Activated T-helper 9 cell treated with anti-CD3 and anti-CD28 coated beads, Interleukin-2, amount 50 U/mL, for 16 hours (primary cell): Measurements from ENCODE around the gene TCTN1.
A peak's percentile ranks its signal among the peaks of the same experiment; 100 is the strongest.
"Not testable (repeated sequence)": the region's sequence is repeated elsewhere in the genome, so short reads cannot be mapped to it uniquely, and the experiment has no call there.

Experiments used
- DNase-seq: peaks from one replicate; pipeline ENCODE4 v3.0.0-alpha.2; 2020; ENCODE audit warnings: low read depth

The TCTN1 gene

DNA sequence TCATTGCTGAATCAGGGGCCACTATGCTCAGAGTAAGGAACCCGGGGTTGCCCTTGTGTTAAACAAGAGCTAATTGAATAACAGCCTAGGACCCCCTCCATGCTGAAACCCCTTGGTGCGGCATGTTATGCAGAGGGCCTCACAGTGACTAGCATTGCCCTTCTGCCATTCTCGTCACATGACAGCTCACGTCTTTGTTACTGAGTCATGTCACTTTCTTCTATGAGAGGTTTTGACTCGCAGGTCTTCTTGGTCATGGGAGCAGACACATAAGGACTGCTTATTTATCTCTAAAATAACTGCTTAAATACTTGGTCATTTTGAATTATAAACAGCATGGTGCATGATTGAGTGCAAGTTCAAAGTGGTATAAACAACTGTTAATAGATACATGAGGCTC, 24.9 kb downstream of the TCTN1 start:
- DNase-seq: no peak

DNA sequence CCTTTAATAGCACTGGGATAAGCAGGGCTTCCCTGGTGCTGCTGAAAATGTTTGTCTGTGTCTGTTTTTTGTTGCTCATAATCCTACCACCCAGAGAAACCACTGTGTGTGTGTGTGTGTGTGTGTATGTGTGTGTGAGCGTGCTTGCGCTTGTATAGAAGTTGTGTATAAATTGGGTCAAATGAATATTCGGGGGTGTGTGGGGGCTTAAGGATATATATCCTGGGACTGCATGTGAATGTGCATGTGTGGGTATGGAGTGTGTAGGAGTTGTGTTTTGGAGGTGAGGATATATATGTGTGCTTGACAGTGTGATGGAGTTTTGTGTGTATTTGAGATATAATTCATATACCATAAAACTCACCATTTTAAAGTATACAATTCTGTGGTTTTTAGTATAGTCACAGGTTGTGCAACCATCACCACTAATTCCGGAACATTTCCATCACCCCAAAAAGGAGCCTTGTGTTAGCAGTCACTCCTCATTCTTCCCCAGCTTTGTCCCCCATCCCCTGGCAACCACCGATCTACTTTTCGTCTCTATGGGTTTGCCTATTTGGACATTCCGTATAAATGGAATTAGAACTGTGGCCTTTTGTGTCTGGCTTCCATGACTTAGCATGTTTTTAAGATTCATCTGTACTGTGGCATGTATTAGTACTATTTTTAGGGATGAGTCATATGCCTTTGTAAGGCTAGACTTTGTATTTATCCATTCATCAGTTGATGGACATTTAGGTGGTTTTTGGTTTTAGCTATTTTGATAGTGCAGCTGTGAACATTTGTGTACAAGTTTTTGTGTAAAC, 25.6 kb downstream of the TCTN1 start:
- DNase-seq: no peak

DNA sequence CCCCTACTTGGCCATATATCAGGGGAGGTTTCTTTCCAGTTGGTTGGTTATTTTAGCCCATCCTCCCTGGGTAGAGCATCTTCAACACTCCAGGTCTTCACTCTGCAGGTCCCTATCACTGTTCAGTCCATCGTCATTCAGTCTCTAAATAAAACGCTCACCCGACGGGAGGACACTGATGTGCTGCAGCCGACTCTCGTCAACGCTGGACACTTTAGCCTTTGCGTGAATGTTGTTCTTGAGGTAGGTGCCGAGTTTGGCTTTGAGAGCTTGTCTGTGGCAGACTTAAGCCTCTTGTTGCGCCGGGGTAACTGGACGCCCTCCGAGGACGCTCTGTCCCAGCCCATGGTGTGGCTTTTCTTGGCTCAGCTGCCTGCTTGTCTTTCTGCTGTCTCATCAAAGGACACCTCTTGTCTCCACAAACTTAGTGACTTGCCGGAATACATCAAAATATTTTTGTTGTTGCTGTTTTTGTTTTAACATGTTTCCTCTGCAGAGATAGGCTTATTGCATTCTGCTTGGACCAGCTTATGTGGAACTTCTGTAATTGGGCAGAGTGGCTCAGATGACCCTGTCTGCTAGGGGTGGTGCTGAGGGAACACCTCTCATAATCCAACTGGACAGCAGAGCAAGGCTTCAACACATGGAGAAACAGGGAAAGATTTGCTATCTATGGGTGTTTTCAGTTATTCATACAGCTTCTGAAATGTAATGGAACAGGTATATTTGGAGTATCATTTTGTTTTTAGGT, 26.5 kb downstream of the TCTN1 start:
- no peak for DNase-seq

DNA sequence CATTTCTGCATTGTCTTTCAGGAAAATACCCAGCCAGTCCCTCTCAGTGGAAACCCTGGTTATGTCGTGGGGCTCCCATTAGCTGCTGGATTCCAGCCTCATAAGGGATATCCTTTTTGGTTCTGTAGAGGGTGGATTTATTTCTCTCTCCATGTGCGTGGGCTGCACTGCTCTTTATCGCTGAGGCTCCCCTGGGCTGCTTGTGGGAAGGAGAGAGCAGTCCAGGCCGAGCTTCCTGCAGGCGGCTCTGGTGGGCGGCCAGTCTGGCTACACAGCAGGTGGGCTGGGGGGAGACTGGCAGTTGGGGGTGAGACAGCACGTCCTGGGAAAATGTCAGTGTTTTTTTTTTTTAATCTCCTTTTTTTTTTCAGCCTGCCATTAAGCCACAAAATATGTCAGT, 27.6 kb downstream of the TCTN1 start:
- DNase-seq: no peak

DNA sequence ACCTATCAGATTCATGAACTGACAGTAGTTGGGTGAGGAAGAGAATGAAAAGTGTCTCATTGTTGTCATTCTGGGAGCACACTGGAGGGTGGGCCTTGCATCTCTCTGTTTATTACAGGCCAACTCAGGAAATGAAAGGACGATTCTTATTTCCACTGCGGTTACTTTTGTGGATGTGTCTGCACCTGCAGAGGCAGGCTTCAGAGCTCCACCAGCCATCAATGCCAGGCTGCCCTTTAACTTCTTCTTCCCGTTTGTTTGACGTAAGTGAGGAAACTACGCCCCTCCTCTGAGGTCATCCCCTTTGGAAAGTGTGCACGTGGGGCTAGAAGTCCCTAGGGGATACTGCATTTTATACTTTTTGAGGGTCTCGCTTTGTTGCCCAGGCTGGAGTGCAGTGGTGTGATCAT, 33.7 kb downstream of the TCTN1 start:
- no peak for DNase-seq

DNA sequence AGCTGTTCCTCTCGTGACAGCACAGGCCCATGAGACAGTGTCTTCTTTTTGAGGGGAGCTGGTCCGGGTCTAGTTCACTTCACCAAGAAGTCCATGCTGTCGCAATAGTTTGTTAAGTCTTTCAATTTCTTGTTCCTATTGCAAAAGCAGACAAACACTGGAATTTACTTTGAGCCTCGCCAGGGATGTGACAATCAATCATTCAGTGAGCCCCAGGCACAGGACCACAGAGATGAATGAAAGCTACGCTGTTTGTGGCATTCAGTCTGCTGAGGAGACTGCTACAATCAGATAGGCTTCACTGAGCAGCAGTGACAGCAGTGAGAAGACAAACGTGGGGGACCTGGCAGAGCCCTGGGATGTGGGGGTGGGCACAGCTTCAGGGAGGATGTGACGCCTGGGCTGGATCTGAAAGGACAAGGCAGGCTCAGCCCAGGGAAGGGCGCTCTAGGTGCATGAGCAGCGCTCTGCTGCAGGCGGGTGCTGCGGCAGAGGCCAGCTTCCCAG, 35.5 kb downstream of the TCTN1 start:
- no peak for DNase-seq

DNA sequence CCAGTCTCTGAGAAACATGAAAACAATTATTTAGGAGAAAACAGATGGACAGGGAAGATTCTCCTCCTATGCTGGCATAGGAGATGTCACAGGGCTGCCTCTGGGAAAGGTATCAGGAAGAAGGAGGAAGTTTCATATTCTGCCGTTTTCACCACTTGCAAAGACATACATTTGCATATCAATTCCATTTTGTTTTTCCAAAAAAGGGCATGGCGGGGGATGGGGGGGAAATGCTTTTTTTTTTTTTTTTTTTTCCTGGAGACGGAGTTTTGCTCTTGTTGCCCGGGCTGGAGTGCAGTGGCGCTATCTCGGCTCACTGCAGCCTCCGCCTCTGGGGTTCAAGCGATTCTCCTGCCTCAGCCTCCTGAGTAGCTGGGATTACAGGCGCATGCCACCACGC, 40.3 kb downstream of the TCTN1 start:
- not testable (repeated sequence) for DNase-seq

DNA sequence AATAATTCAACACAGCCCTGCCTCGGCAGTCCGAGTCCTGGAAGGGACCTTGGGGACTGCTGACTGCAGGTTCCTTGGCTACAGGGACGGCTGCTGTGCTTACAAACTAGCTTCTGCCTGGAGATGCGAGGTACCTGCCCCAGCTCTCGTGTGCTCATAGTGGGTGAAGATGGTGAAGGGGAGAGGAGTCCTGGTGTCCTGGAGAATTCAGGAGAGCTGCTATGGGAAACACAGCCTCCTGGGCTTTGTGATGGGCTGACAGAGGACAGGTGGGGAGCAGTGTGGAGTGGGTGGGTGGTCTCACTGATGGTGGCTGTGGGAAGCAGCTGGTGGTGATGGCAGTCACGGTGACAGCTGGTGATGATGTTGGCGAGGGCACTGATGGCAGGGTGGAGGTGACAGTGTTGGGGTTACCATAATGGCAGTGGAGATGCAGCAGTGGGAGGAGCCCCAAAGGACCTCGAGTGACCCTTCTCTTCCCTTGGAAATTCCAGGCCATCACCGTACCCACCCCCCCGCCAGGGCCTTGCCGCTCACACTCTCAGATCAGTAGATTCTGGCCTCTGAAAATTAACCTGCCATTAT, 42.2 kb downstream of the TCTN1 start:
- no peak for DNase-seq

DNA sequence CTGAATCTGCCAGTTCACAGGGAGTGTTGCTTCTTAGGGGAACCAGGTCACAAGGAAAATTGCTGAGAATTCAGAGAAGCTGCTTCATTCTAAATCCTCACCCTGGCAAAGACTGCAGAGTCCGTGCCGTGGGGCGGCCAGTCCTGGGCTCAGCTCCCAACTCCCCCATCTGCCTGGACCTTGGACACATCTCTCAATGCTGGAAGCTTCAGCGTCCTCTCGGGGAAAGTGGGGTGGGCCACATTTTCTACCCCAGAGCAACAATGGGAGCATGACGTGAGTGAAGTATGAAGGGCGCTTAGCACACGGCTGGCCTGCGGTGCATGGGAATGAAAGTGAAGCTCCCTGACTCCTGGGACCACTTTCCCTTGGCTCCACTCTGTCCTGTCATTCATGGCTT, 43.8 kb downstream of the TCTN1 start:
- DNase-seq: no peak

DNA sequence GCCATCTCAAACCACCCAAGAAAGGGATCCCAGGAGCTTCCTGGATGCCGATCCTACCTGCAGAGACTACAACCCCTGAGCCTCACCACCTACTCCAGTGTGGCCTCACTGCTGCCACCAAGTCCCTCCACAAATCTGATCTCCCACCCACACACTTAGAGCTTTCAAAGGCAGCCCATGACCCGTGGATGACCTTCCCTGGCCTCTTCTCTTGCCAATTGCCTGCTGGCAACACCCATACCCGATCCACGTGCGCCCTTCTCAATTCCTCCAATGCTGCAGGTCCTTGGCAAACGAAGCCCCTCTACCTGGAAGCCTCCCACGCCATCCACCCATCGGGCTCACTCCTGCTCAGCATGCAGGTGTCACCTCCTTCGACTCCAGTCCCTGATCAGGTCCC, 44.3 kb downstream of the TCTN1 start:
- DNase-seq: no peak

DNA sequence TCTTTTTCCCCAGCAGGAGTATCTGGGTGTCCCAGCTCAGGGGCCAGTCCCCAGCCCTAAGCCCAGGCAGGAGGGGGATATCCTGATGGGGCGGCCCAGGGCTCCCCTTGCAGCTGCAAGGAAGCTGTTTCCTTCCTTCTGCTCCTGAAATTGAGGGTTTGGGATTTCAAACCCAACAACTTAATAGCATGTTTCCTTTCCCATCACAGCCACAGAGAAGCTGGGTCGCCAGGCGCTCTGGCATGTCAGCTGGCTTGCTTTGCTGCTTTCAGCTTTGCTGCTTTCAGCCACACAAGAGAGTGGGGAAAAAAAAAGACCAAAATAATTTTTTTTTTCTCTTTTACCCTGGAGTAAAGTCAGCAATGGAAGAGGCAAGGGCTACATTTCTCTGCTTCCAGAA, 44.9 kb downstream of the TCTN1 start:
- no peak for DNase-seq

DNA sequence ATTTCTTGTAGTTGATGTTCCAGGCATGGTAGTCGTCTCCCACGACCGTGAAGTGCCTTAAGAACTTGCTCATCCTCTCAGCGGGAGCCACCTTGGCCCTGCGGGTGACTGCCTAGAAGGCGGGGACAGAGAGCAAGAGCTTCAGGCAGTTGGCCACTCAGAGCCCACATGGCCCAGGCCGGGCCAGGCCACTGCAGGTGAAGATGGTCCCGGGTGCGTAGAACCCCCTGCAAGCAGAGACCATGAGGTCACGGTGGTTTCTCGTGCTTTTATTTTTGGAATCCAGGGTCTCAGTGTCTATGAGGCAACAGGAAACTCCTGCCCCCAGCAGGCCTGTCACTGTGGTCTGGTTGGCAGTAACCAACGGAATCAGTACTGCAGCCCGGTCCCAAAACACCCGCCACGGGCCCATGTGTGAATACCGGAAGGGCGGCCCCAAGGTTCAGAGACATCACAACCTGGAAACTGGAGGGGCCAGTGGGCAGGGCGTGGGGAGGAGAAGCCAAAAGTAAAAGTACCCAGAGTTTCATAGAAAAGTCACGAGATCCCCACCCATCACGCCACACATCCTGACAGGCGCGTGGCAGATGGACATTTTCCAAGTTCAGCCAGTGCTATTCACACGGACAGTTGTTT, 47.5 kb downstream of the TCTN1 start:
- peak; percentile 13 for DNase-seq

DNA sequence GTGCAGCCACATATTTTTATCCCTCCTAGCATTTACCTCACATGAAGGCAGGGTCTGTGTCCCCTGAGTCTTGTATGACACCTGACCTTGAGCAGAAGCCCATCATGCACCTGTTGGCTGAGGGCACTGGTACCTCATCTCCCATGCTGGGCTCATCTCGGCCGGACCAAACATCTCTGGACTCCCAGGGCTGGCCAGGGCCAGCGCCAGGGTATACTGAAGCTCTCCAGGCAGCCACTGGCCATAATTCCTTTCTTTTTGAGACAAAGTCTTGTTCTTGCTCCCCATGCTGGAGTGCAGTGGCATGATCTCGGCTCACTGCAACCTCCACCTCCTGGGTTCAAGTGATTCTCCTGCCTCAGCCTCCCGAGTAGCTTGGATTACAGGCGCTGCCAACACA, 53.0 kb downstream of the TCTN1 start:
- DNase-seq: no peak

DNA sequence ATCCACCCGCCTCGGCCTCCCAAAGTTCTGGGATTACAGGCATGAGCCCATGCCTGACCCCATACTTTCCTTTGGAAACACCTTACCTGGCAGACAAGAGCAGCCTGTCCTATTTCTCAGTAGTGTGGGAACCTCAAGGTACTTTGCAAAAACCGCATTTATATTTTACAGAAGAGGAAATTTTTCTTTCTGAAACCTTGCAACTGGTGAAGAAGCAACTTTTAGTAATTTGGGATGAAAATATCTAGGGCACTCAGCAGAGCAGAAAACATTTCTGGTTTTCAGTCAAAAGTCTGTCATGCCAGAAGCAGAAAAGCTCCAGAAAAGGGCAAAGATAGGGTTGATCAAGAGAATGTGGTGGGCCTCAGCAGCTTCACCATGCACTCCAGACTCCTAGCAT, 53.7 kb downstream of the TCTN1 start:
- DNase-seq: no peak

DNA sequence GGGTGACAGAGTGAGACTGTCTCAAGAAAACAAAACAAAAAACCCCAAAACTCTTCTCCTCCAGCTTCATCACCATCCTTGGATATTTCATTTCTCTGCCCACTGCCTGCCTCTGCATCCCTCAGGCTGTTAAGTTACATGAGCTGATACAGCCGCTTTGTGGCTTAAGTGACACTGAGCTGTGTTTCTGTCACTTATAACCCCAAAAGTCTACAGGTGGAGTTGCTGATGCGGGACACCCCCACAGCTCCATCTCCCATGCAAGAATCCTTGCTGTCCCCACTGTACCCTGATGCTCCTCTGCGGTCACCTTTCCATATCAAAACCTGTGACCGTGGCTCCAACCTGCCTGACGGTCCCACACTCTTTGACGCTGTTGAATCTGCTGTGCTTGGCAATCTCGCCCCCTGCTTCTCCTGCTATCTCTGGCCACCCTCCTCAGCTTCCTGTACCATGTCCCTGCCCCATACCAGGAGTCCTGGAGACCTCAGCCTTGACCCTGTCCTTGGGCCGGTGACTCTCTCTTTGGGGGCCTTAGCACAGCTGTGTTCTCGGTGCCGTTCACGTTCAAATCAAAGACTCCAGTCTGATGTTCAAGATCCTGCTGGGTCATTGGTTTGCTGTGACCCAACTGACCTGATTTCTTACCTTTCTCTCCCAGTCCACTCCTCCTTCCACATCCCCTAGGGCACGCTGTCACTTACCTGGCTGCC, 54.7 kb downstream of the TCTN1 start:
- no peak for DNase-seq

DNA sequence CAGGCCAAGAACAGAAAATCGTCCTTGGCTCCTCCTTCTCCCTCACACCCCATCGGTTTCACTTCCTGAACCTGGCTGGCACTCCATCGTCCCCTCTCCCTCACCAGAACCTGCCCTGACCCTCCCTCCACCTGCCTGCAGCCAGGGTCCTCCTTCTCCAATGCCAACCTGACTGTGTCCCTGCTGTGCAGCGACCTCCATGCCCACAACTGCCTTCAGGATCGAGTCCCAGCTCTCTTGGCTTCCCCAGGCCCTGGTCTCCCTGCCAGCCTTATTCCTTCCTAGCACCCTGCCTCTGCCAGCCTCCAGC, 55.2 kb downstream of the TCTN1 start:
- DNase-seq: no peak

DNA sequence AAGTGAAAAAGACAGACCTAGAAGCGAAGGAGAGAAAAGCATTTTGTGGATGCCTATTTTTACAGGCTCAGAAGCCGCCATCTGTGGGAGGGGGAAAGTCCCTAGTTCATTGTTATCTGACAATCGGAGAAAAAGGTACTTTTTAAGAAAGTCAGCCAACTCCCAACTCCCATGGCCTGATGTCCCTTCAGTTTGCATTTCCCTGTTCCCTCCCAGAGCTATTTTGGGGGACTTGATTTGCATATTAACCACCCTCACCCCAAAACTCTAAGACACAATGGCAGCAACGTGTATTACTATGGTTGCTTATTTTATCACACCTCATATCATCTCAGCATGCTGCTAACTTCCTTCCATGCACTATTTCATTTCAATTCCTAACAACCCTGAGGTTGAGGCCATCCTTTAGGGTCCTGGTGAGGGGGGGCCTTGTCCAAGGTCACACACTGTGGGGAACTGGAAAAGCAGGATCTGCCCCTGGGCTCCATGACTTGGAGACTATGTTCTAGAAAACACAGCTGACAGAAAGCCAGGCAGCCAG, 56.3 kb downstream of the TCTN1 start:
- no peak for DNase-seq

DNA sequence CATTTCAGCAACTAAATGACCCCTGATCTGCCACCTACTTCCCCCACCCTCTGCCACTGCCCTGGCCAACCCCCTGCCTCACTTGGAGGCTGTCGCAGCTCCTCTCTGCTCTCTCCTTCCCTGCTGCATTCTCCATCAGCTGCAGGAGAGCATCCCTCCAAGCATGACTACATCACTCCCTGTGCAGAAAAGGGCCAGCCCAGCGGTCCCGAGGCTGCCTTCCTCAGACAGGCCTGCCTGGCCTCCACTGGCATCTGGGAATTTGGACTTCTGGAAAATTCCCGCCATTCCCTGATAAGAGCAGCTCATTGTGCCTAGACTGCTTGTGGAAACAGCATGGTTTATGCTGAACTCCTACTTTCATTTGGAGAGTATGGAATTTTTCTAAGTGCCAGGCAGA, 62.2 kb downstream of the TCTN1 start:
- DNase-seq: no peak

DNA sequence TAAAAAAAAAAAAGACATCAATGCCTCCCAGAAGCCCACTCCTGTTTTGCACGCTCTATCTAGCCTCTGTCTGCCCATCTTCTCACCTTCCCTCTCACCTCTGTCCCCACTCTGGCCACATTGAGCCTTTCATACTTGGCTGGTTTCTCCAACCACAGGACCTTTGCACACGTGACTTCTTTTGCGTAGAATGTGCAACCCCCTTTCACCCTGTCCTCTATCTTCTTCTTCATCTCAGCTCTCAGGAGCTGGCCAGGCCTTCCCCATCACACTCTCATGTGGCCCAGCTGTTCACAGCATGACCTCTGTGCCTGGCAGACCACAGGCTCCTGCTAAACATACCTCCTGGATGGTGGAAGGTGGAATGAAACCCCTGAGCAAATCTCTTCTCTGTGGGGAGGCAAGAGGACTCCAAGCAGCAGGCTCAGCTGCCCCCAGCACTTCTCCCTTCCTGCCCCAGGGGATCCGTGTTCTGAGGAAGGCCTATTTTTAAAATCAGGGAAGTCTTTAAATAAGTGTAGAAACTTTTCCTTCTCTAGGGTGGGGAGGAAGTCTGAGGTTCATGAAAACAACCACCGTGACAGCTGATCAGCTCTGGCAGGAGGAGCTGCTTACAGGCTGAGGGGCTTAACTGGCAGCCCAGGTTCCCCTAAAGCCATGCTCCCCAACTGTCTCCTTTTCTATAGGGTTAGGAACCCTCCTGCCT, 63.4 kb downstream of the TCTN1 start:
- DNase-seq: no peak

DNA sequence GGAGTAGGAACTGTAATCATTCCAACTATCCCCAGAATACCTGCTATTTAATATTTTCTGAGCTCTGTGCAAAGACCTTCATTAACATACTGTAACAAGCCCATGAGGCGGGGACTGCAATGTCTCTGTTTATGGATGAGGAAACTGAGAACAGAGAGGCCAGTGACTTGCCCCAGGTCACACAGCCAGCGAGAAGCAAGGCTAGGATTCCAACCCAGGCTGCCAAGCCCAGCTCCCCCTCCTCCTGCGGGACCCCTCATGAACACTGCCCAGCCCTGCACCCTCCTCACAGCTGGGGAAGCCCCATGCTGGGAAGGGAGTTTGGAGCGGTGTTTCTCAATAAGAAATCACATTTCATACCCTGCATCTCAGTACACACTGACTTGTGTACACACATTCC, 64.1 kb downstream of the TCTN1 start:
- DNase-seq: no peak

DNA sequence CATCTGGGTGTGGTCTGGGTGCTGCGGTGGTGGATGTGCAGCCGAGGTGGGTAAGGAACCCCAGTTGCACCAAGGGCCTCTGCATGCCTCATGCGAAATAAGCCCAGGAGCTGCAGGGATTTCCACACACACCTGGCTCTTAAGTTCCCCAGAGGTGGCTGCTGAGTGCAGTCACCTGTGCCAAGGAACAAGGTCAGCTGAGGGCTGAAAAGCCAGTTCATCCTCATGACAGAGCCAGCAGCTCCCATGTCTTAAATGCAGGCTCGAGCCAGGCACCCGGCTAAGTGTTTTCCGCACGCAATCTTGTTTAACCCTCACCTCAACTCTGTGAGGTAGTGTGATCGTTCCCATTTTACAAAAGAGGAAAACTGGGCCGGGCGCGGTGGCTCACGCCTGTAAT, 65.3 kb downstream of the TCTN1 start:
- no peak for DNase-seq
